Glutamatergic neuron (in vitro differentiated cells): ENCODE data around the gene SULT1E1. TPM values are rescaled to one million over a fixed set of nuclear protein-coding genes. Genes with fewer than 3 reads are reported as not detected.

Source experiments
- DNase-seq: peaks from one replicate; pipeline ENCODE4 v3.0.0; 2022
- H3K27ac Mint-ChIP-seq: one replicate; pipeline ENCODE4 v1.8.0; 2020; ENCODE audit warnings: mild to moderate bottlenecking, mixed read lengths, inconsistent platforms; ENCODE audit not compliant: unreplicated experiment
- H3K27me3 Mint-ChIP-seq: one replicate; pipeline ENCODE4 v1.8.0; 2020; ENCODE audit warnings: mild to moderate bottlenecking, moderate library complexity, mixed read lengths, inconsistent platforms; ENCODE audit not compliant: unreplicated experiment
- H3K36me3 Mint-ChIP-seq: one replicate; pipeline ENCODE4 v1.8.0; 2020; ENCODE audit warnings: mild to moderate bottlenecking, mixed read lengths, inconsistent platforms; ENCODE audit not compliant: unreplicated experiment
- H3K4me1 Mint-ChIP-seq: one replicate; pipeline ENCODE4 v1.8.0; 2020; ENCODE audit warnings: mild to moderate bottlenecking, low read depth, mixed read lengths, inconsistent platforms; ENCODE audit not compliant: unreplicated experiment
- H3K4me3 Mint-ChIP-seq: one replicate; pipeline ENCODE4 v1.8.0; 2020; ENCODE audit warnings: mild to moderate bottlenecking, mixed read lengths, inconsistent platforms; ENCODE audit not compliant: unreplicated experiment
- H3K9me3 Mint-ChIP-seq: one replicate; pipeline ENCODE4 v1.8.0; 2020; ENCODE audit warnings: mild to moderate bottlenecking, moderate library complexity, mixed read lengths, inconsistent platforms; ENCODE audit not compliant: unreplicated experiment
- CTCF ChIP-seq: fragments of 200-600 bp; sonication (generic); IDR thresholded peaks from one replicate; pipeline ENCODE4 v1.5.0; 2021; ENCODE audit not compliant: partially characterized antibody, unreplicated experiment
- total RNA-seq: library from RNA; stranded (reverse); fragmentation: NEBNext Ultra II Directional; extraction: Animal tissue kit (Norgen Biotek cat#: 25700); gene quantifications from one replicate; pipeline ENCODE4 v1.2.1, GENCODE V29; 2021; ENCODE audit not compliant: unreplicated experiment

Gene SULT1E1
- total RNA-seq, 1 donor from 2014 or later, result not detected

DNA sequence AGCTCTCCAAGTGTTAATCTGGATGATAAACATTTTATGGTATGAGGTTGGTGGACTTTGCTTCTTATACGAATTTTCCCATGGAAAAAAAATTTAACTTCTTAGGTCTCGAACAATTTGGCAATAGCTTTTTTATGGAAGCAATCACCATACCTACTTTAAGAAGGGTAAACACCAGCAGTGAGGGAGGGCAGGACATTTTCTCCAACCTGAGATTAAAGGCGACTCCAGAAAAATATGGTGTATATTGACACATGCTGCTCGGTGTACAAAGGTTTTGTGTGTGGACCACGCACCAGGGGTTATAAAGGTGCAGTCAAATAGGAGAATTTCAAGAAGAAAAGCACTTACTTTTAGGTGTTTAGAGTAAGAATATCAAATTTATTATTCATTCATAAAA is 34.2 kb upstream of the SULT1E1 start:
- no peak for DNase-seq
- H3K27me3 Mint-ChIP-seq, result peaks cover 1% of the 10 kb centered on the region
- H3K9me3 Mint-ChIP-seq, result no peaks in the 10 kb centered on the region
- no peak for TF ChIP-seq CTCF
- H3K4me1 Mint-ChIP-seq, result no peaks in the 10 kb centered on the region
- no peak overlapping the region for H3K4me3 Mint-ChIP-seq
- H3K36me3 Mint-ChIP-seq, result no peaks in the 10 kb centered on the region
- H3K27ac Mint-ChIP-seq, result no peak overlapping the region

GRCh38 chr4:69888336-69888735 is 28.4 kb upstream of the SULT1E1 start:
- TF ChIP-seq CTCF, result no peak
- H3K4me3 Mint-ChIP-seq, result no peak overlapping the region
- no peak for DNase-seq
- H3K27me3 Mint-ChIP-seq, result peaks cover 1% of the 10 kb centered on the region
- H3K27ac Mint-ChIP-seq, result no peak overlapping the region
- H3K36me3 Mint-ChIP-seq, result peaks cover 3% of the 10 kb centered on the region
- H3K4me1 Mint-ChIP-seq, result no peaks in the 10 kb centered on the region
- peaks cover 5% of the 10 kb centered on the region for H3K9me3 Mint-ChIP-seq

- no peak overlapping the region for H3K27ac Mint-ChIP-seq
- H3K4me3 Mint-ChIP-seq, result no peak overlapping the region
- no peaks in the 10 kb centered on the region for H3K4me1 Mint-ChIP-seq
- H3K9me3 Mint-ChIP-seq, result peaks cover 5% of the 10 kb centered on the region
- H3K36me3 Mint-ChIP-seq, result peaks cover 3% of the 10 kb centered on the region
- no peaks in the 10 kb centered on the region for H3K27me3 Mint-ChIP-seq
- DNase-seq, result no peak
- no peak for TF ChIP-seq CTCF
Observed at GRCh38 chr4:69882150-69882549, 22.2 kb upstream of the SULT1E1 start.

GRCh38 chr4:69881173-69881773 is 21.3 kb upstream of the SULT1E1 start:
- Mint-ChIP-seq H3K27me3 (no peaks in the 10 kb centered on the region), H3K9me3 (peaks cover 5% of the 10 kb centered on the region), H3K27ac (no peak overlapping the region), H3K4me3 (no peak overlapping the region), H3K4me1 (no peaks in the 10 kb centered on the region), H3K36me3 (peaks cover 3% of the 10 kb centered on the region)
- DNase-seq, result no peak
- TF ChIP-seq CTCF, result peak; percentile 67

DNA sequence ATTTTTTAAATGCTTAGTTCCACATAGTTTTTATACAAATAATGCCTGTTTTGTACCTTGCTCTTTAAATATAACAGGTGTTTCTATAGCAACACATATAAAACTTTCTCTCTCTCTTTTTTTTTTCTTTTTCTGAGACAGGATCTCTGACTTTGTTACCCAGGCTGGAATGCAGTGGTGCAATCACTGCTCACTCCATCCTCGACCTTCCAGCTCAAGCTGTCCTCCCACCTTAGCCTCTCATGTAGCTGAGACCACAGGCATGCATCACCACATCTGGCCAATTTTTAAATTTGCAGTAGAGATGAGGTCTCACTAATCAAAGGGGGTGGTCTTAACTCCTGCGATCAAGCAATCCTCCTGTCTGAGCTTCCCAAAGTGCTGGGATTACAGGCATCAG is 18.3 kb upstream of the SULT1E1 start:
- no peak overlapping the region for H3K4me3 Mint-ChIP-seq
- H3K27ac Mint-ChIP-seq, result no peak overlapping the region
- no peaks in the 10 kb centered on the region for H3K4me1 Mint-ChIP-seq
- no peaks in the 10 kb centered on the region for H3K27me3 Mint-ChIP-seq
- no peak for TF ChIP-seq CTCF
- no peaks in the 10 kb centered on the region for H3K9me3 Mint-ChIP-seq
- no peaks in the 10 kb centered on the region for H3K36me3 Mint-ChIP-seq
- DNase-seq, result no peak
